ENCODE measurements around the gene KIF1A.

Gene KIF1A

DNA sequence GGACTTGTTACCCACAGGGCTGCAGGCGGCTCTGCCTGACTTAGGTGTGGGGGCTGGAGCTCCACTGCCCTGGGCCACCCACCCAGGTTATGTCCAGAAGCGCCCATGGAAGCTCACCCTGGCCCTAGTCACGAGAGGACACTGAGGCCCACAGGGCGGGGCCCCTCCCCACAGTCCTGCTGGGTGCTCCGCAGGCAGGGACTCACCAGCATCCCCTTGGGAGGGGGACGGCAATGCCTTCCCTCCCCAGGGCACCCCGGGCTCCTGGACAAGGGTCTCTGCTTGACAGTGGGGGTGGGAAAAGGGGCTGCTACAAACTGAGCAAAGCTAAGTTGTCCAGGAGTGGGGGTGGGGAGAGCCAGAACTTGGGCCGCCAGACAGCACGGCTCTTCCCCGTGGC is 67.8 kb downstream of the KIF1A start:
- Histone ChIP-seq H3K36me3 (ENCODE audit: control insufficient read depth, insufficient read depth, low read length) (no peaks in the 10 kb centered on the region), H3K4me1 (ENCODE audit: control insufficient read depth, insufficient read depth, low read length) (no peaks in the 10 kb centered on the region), H3K9ac (ENCODE audit: low read length) (no peak overlapping the region), H3K27me3 (ENCODE audit: control insufficient read depth, insufficient read depth, low read length) (no peaks in the 10 kb centered on the region), H3K9me3 (ENCODE audit: control insufficient read depth, low read length) (no peaks in the 10 kb centered on the region), H3K4me3 (ENCODE audit: low read length) (no peak overlapping the region)

GRCh38 chr2:240750409-240750808 is 69.6 kb downstream of the KIF1A start:
- Histone ChIP-seq H3K36me3 (ENCODE audit: control insufficient read depth, insufficient read depth, low read length) (no peaks in the 10 kb centered on the region), H3K4me1 (ENCODE audit: control insufficient read depth, insufficient read depth, low read length) (no peaks in the 10 kb centered on the region), H3K9ac (ENCODE audit: low read length) (no peak overlapping the region), H3K27me3 (ENCODE audit: control insufficient read depth, insufficient read depth, low read length) (no peaks in the 10 kb centered on the region), H3K9me3 (ENCODE audit: control insufficient read depth, low read length) (no peaks in the 10 kb centered on the region), H3K4me3 (ENCODE audit: low read length) (no peak overlapping the region)

DNA sequence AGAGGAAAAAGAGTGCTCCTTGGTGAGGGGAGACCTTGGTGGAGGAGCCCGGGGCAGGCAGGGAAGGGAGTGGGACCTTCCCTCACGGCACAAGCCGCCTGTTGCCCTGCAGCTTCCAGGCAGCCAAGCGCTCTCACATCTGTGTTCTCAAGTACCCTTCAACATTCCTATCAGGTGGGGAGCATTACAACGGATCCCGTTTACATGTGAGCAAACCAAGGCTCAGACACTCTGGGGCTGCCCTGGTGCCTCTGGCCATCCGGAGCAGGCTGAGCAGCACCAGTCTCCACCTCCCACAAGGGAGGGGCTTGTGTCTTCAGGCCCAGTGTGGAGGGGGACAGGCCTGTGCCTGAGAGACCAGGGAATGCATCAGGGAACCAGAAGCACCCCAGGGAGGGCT is 70.5 kb downstream of the KIF1A start:
- H3K4me1 ChIP-seq (ENCODE audit: control insufficient read depth, insufficient read depth, low read length): no peaks in the 10 kb centered on the region
- H3K36me3 ChIP-seq (ENCODE audit: control insufficient read depth, insufficient read depth, low read length): no peaks in the 10 kb centered on the region
- no peaks in the 10 kb centered on the region for H3K9me3 ChIP-seq (ENCODE audit: control insufficient read depth, low read length)
- no peaks in the 10 kb centered on the region for H3K27me3 ChIP-seq (ENCODE audit: control insufficient read depth, insufficient read depth, low read length)
- no peak overlapping the region for H3K9ac ChIP-seq (ENCODE audit: low read length)
- no peak overlapping the region for H3K4me3 ChIP-seq (ENCODE audit: low read length)

- Histone ChIP-seq H3K9me3 (ENCODE audit: control insufficient read depth, low read length) (no peaks in the 10 kb centered on the region), H3K4me3 (ENCODE audit: low read length) (no peak overlapping the region), H3K4me1 (ENCODE audit: control insufficient read depth, insufficient read depth, low read length) (no peaks in the 10 kb centered on the region), H3K36me3 (ENCODE audit: control insufficient read depth, insufficient read depth, low read length) (no peaks in the 10 kb centered on the region), H3K9ac (ENCODE audit: low read length) (no peak overlapping the region), H3K27me3 (ENCODE audit: control insufficient read depth, insufficient read depth, low read length) (no peaks in the 10 kb centered on the region)
These were observed 72.8 kb downstream of the KIF1A start for GRCh38 chr2:240747256-240747655.

DNA sequence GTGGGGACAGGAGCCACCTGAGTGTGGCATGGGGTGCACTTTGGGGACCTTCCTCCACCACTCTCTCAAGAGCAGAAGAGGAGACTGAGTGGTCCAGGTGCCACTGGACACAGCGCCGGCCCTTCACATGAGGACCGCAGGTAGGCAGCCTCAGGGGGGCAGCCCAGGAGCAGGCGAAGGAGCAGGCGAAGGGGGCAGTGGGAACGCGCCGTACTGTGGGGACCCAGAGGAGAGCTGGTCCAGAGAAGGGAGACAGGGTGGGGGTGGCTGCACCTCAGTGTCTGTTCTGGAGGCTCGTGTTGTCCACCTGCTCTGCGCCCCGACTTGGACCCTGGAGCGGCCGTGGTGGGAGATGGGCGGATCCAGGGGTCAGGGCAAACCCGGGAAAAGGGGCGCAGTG is 73.3 kb downstream of the KIF1A start:
- no peak overlapping the region for H3K4me3 ChIP-seq (ENCODE audit: low read length)
- H3K27me3 ChIP-seq (ENCODE audit: control insufficient read depth, insufficient read depth, low read length): no peaks in the 10 kb centered on the region
- H3K9me3 ChIP-seq (ENCODE audit: control insufficient read depth, low read length): no peaks in the 10 kb centered on the region
- H3K9ac ChIP-seq (ENCODE audit: low read length): no peak overlapping the region
- H3K36me3 ChIP-seq (ENCODE audit: control insufficient read depth, insufficient read depth, low read length): no peaks in the 10 kb centered on the region
- no peaks in the 10 kb centered on the region for H3K4me1 ChIP-seq (ENCODE audit: control insufficient read depth, insufficient read depth, low read length)

DNA sequence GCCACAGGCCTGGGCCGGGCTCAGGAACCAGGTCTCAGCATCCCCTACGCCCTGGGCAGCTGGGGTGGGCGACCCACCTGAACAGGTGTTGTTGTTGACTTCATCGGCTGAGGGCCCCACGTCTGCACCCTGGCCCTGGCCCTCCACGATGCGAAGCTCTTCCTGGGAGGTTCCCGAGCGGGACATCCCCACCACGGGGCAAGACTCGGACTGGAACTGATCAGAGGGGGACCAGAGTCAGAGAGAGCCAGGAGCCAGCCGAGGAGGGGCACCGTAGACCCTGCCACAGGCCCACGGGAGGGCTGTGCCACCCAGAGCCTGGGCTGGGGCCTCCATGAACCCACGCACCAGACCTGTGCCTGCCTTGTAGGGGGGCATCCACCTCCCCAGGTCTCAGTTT is 74.1 kb downstream of the KIF1A start:
- Histone ChIP-seq H3K27me3 (ENCODE audit: control insufficient read depth, insufficient read depth, low read length) (no peaks in the 10 kb centered on the region), H3K4me1 (ENCODE audit: control insufficient read depth, insufficient read depth, low read length) (no peaks in the 10 kb centered on the region), H3K9ac (ENCODE audit: low read length) (no peak overlapping the region), H3K4me3 (ENCODE audit: low read length) (no peak overlapping the region), H3K9me3 (ENCODE audit: control insufficient read depth, low read length) (no peaks in the 10 kb centered on the region), H3K36me3 (ENCODE audit: control insufficient read depth, insufficient read depth, low read length) (no peaks in the 10 kb centered on the region)

DNA sequence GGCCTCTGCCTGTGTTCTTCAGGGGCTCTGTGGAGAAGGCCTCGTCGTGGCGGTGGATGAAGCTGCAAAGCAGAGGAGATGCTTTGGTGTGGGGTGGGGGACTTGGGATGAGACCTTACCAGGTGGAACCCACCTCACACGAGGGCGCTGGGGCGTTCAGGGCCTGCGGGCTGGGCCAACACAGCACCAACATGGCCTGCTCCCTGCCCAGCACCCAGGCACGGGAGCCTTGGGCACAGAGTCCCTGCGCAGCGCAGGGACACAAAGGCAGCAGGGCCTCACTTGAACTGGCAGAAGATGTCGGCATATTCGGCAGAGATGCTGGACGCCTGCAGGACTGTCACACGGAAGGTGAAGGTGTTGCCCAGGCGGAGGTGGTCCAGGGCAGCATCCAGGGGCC is 74.6 kb downstream of the KIF1A start:
- Histone ChIP-seq H3K9me3 (ENCODE audit: control insufficient read depth, low read length) (no peaks in the 10 kb centered on the region), H3K36me3 (ENCODE audit: control insufficient read depth, insufficient read depth, low read length) (no peaks in the 10 kb centered on the region), H3K9ac (ENCODE audit: low read length) (no peak overlapping the region), H3K27me3 (ENCODE audit: control insufficient read depth, insufficient read depth, low read length) (no peaks in the 10 kb centered on the region), H3K4me3 (ENCODE audit: low read length) (no peak overlapping the region), H3K4me1 (ENCODE audit: control insufficient read depth, insufficient read depth, low read length) (no peaks in the 10 kb centered on the region)

GRCh38 chr2:240742602-240743095 is 77.4 kb downstream of the KIF1A start:
- Histone ChIP-seq H3K4me1 (ENCODE audit: control insufficient read depth, insufficient read depth, low read length) (no peaks in the 10 kb centered on the region), H3K9ac (ENCODE audit: low read length) (no peak overlapping the region), H3K9me3 (ENCODE audit: control insufficient read depth, low read length) (no peaks in the 10 kb centered on the region), H3K27me3 (ENCODE audit: control insufficient read depth, insufficient read depth, low read length) (no peaks in the 10 kb centered on the region), H3K36me3 (ENCODE audit: control insufficient read depth, insufficient read depth, low read length) (no peaks in the 10 kb centered on the region), H3K4me3 (ENCODE audit: low read length) (no peak overlapping the region)

GRCh38 chr2:240741091-240741490 is 78.9 kb downstream of the KIF1A start:
- H3K36me3 ChIP-seq (ENCODE audit: control insufficient read depth, insufficient read depth, low read length): no peaks in the 10 kb centered on the region
- no peak overlapping the region for H3K9ac ChIP-seq (ENCODE audit: low read length)
- no peak overlapping the region for H3K4me3 ChIP-seq (ENCODE audit: low read length)
- H3K27me3 ChIP-seq (ENCODE audit: control insufficient read depth, insufficient read depth, low read length): no peaks in the 10 kb centered on the region
- H3K9me3 ChIP-seq (ENCODE audit: control insufficient read depth, low read length): no peaks in the 10 kb centered on the region
- H3K4me1 ChIP-seq (ENCODE audit: control insufficient read depth, insufficient read depth, low read length): no peaks in the 10 kb centered on the region

DNA sequence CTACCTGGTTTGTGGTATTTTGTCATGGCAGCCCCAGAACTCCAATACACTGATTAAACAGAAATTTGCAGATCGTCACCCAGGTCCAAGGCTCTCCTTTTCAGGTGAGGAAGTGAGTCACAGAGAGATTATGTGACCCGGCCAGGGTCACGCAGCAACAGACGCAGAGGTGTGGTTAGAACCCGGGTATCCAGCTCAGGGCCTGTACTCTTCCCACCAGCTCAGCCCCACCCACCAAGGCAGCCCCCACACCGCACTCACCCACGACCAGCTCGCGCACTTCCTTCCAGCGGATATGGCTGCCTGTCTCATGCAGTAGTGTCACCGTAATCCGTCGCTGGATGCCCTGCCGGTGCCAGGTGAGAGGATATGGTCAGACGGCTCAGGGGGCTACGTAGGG is 80.2 kb downstream of the KIF1A start:
- Histone ChIP-seq H3K4me1 (ENCODE audit: control insufficient read depth, insufficient read depth, low read length) (no peaks in the 10 kb centered on the region), H3K4me3 (ENCODE audit: low read length) (no peak overlapping the region), H3K9me3 (ENCODE audit: control insufficient read depth, low read length) (no peaks in the 10 kb centered on the region), H3K36me3 (ENCODE audit: control insufficient read depth, insufficient read depth, low read length) (no peaks in the 10 kb centered on the region), H3K9ac (ENCODE audit: low read length) (no peak overlapping the region), H3K27me3 (ENCODE audit: control insufficient read depth, insufficient read depth, low read length) (no peaks in the 10 kb centered on the region)

- Histone ChIP-seq H3K9ac (ENCODE audit: low read length) (no peak overlapping the region), H3K4me3 (ENCODE audit: low read length) (no peak overlapping the region), H3K9me3 (ENCODE audit: control insufficient read depth, low read length) (no peaks in the 10 kb centered on the region), H3K36me3 (ENCODE audit: control insufficient read depth, insufficient read depth, low read length) (no peaks in the 10 kb centered on the region), H3K4me1 (ENCODE audit: control insufficient read depth, insufficient read depth, low read length) (no peaks in the 10 kb centered on the region), H3K27me3 (ENCODE audit: control insufficient read depth, insufficient read depth, low read length) (no peaks in the 10 kb centered on the region)
These were observed 82.1 kb downstream of the KIF1A start for GRCh38 chr2:240737958-240738357.

- Histone ChIP-seq H3K4me3 (ENCODE audit: low read length) (no peak overlapping the region), H3K9ac (ENCODE audit: low read length) (no peak overlapping the region)
These were observed 82.5 kb downstream of the KIF1A start for GRCh38 chr2:240737512-240737911.

More at GRCh38 chr2:240737512-240737911, 82.5 kb downstream of the KIF1A start:
- H3K9me3 ChIP-seq (ENCODE audit: control insufficient read depth, low read length): no peaks in the 10 kb centered on the region
- no peaks in the 10 kb centered on the region for H3K36me3 ChIP-seq (ENCODE audit: control insufficient read depth, insufficient read depth, low read length)
- no peaks in the 10 kb centered on the region for H3K27me3 ChIP-seq (ENCODE audit: control insufficient read depth, insufficient read depth, low read length)
- H3K4me1 ChIP-seq (ENCODE audit: control insufficient read depth, insufficient read depth, low read length): no peaks in the 10 kb centered on the region
